Stimulated activated CD4-positive, alpha-beta T cell treated with anti-CD3 and anti-CD28 coated beads, Interleukin-12 subunit alpha, Interleukin-12 subunit beta, amount 100 ng/mL, for 24 hours (primary cell): ENCODE results near the gene EXOC3L1.

Experiments
- DNase-seq, 2 experiments: peaks; one replicate each; pipeline ENCODE4 v3.0.0-alpha.2; 2020; ENCODE audit warnings: low read depth in 2 of 2

The EXOC3L1 gene

GRCh38 chr16:67147437-67148140, 42.3 kb downstream of the EXOC3L1 start:
- no peak for DNase-seq

DNA sequence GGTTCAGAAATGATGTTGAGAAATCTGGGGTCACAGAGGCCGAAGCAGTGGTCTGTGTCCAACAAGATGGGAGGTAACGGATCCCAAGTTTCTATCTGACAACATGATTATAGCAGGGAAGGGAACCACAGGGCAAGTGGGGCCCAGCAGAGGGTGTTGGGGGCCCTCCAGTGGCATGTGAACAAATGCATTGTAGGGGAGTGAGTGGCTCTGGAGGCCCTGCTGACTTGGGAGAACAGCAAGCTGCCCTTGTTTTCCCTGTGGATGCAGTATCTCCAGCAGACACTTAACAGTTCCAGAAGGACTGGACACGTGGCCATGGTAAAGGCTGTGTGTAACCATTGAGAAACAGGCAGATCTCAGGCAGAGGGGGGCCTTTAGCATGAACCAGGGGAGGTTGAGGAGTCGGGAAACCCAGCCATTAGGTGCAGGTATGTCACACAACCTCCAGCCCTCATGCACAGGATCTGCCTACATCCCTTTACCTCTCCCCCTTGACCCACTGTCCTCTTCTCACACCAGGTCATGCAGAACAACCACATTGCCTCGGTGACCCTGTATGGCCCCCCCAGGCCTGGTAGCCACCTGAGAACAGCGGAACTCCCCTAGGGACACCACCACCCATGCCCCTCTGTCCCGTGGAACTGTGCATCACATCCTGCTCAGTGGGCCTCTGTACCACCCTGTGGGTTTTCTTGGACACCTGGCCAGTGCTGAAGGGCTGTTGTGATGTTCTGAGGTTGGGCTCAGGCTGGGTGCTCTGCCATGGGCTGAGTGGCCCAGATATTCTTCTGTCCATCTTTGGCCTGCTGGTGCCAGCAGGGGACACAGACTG, 43.2 kb downstream of the EXOC3L1 start:
- DNase-seq, result no peak

GRCh38 chr16:67145746-67146145, 44.2 kb downstream of the EXOC3L1 start:
- DNase-seq, result no peak

DNA sequence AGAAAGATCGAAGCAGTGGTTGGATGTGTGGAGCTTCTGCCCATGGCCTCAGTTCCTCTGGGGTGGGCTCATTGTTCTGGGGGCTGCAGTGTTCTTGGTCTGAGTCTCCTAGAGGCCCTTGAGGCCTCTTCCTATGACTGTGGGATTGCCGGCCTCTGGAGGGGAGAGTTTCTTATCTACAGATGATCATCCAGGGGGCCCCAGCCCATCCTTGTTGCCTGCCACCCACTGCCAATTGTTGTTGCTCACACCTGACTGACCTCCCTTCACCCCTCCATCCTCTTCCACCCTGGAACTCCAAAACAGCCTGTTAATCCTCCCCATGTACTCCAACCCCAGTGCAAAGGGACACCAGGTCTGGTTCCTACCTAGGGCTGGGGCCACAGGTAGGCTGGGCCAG, 45.0 kb downstream of the EXOC3L1 start:
- no peak for DNase-seq

DNA sequence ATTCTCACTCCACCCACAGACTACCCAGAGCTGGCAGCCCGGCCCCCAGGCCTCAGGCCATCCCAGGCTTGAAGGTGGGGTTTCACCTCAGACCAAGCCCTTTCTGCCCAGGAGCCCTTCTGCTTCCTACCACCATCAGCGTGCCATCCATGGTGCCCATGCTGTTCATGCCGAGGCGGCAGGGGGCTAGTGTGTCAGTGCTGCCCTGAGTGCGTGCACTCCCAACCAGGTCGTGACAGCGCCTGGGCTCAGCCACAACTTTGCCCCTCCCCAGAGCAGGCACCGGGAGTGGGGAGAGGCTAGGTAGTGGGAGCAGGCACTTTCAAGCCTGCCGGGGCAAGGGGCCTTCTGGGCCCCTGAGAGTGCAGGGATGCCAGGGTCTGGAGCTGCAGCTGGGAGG, 47.6 kb downstream of the EXOC3L1 start:
- DNase-seq, result no peak

GRCh38 chr16:67141391-67141790, 48.5 kb downstream of the EXOC3L1 start:
- no peak for DNase-seq

DNA sequence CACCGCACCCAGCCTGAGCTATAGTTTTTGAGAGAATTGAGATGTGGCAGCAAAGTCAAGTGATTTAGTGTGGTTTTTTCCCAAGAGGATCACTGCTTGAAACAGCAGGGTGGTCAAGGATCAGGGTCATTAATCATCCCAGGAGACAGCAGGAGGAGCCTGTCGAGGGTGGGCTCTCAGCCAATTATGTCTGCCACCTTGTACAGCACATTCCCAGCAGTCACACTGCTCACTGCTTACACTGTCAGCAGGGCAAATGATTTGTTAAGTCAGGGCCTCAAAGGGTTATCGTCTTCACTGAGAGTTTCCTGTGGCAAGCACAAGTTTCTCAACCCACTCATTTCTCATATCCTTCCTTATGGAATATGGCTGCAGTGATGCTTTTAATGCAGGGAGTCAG, 52.3 kb downstream of the EXOC3L1 start:
- no peak for DNase-seq
